ENCODE measurements around the gene EWSR1. TPM values are rescaled to one million over a fixed set of nuclear protein-coding genes. Genes with fewer than 3 reads are reported as not detected.

Gene EWSR1
- polyA plus RNA-seq, 1 donor = 276 TPM

GRCh38 chr22:29319072-29319471, 51.0 kb downstream of the EWSR1 start:
- peaks cover 7% of the 10 kb centered on the region for H3K4me1 ChIP-seq (ENCODE audit: control insufficient read depth, insufficient read depth, low read length)
- no peak overlapping the region for H3K4me3 ChIP-seq (ENCODE audit: low read length)
- peaks cover 4% of the 10 kb centered on the region for H3K9me3 ChIP-seq (ENCODE audit: control insufficient read depth, low read depth, low read length)
- DNase-seq = no peak
- no peak overlapping the region for H3K27ac ChIP-seq (ENCODE audit: low read length)
- no peaks in the 10 kb centered on the region for H3K36me3 ChIP-seq (ENCODE audit: control insufficient read depth, insufficient read depth, low read length)
- peaks cover 29% of the 10 kb centered on the region for H3K27me3 ChIP-seq (ENCODE audit: control insufficient read depth, insufficient read depth, low read length)
- no CpG with 5 or more reads among the region's 2 CpGs for WGBS (ENCODE audit: insufficient coverage, low lambda C conversion rate)

- H3K27me3 ChIP-seq (ENCODE audit: control insufficient read depth, insufficient read depth, low read length) = peaks cover 19% of the 10 kb centered on the region
- WGBS (ENCODE audit: insufficient coverage, low lambda C conversion rate) = 57% methylated on average over 1 of the region's 1 CpG
- H3K9me3 ChIP-seq (ENCODE audit: control insufficient read depth, low read depth, low read length) = peaks cover 4% of the 10 kb centered on the region
- no peak for DNase-seq
- no peaks in the 10 kb centered on the region for H3K4me1 ChIP-seq (ENCODE audit: control insufficient read depth, insufficient read depth, low read length)
- no peak overlapping the region for H3K4me3 ChIP-seq (ENCODE audit: low read length)
- no peaks in the 10 kb centered on the region for H3K36me3 ChIP-seq (ENCODE audit: control insufficient read depth, insufficient read depth, low read length)
- H3K27ac ChIP-seq (ENCODE audit: low read length) = no peak overlapping the region
Observed at GRCh38 chr22:29320546-29320945, 52.5 kb downstream of the EWSR1 start.

GRCh38 chr22:29323641-29324040, 55.6 kb downstream of the EWSR1 start:
- Histone ChIP-seq H3K4me1 (ENCODE audit: control insufficient read depth, insufficient read depth, low read length) (no peaks in the 10 kb centered on the region), H3K27me3 (ENCODE audit: control insufficient read depth, insufficient read depth, low read length) (no peaks in the 10 kb centered on the region), H3K27ac (ENCODE audit: low read length) (no peak overlapping the region), H3K4me3 (ENCODE audit: low read length) (no peak overlapping the region), H3K36me3 (ENCODE audit: control insufficient read depth, insufficient read depth, low read length) (peaks cover 23% of the 10 kb centered on the region), H3K9me3 (ENCODE audit: control insufficient read depth, low read depth, low read length) (no peaks in the 10 kb centered on the region)
- DNase-seq = no peak

GRCh38 chr22:29325356-29325755, 57.3 kb downstream of the EWSR1 start:
- Histone ChIP-seq H3K4me3 (ENCODE audit: low read length) (no peak overlapping the region), H3K36me3 (ENCODE audit: control insufficient read depth, insufficient read depth, low read length) (peaks cover 38% of the 10 kb centered on the region), H3K27ac (ENCODE audit: low read length) (no peak overlapping the region), H3K9me3 (ENCODE audit: control insufficient read depth, low read depth, low read length) (no peaks in the 10 kb centered on the region), H3K27me3 (ENCODE audit: control insufficient read depth, insufficient read depth, low read length) (no peaks in the 10 kb centered on the region), H3K4me1 (ENCODE audit: control insufficient read depth, insufficient read depth, low read length) (no peaks in the 10 kb centered on the region)
- no CpG with 5 or more reads among the region's 8 CpGs for WGBS (ENCODE audit: insufficient coverage, low lambda C conversion rate)
- no peak for DNase-seq

- Histone ChIP-seq H3K4me1 (ENCODE audit: control insufficient read depth, insufficient read depth, low read length) (no peaks in the 10 kb centered on the region), H3K9me3 (ENCODE audit: control insufficient read depth, low read depth, low read length) (no peaks in the 10 kb centered on the region), H3K27me3 (ENCODE audit: control insufficient read depth, insufficient read depth, low read length) (no peaks in the 10 kb centered on the region), H3K36me3 (ENCODE audit: control insufficient read depth, insufficient read depth, low read length) (peaks cover 43% of the 10 kb centered on the region), H3K27ac (ENCODE audit: low read length) (no peak overlapping the region), H3K4me3 (ENCODE audit: low read length) (no peak overlapping the region)
- no peak for DNase-seq
- no CpG with 5 or more reads among the region's 9 CpGs for WGBS (ENCODE audit: insufficient coverage, low lambda C conversion rate)
Observed at GRCh38 chr22:29325785-29326315, 57.8 kb downstream of the EWSR1 start.

GRCh38 chr22:29326481-29326880, 58.4 kb downstream of the EWSR1 start:
- no CpG with 5 or more reads among the region's 10 CpGs for WGBS (ENCODE audit: insufficient coverage, low lambda C conversion rate)
- no peaks in the 10 kb centered on the region for H3K27me3 ChIP-seq (ENCODE audit: control insufficient read depth, insufficient read depth, low read length)
- H3K4me1 ChIP-seq (ENCODE audit: control insufficient read depth, insufficient read depth, low read length) = no peaks in the 10 kb centered on the region
- no peaks in the 10 kb centered on the region for H3K9me3 ChIP-seq (ENCODE audit: control insufficient read depth, low read depth, low read length)
- H3K4me3 ChIP-seq (ENCODE audit: low read length) = no peak overlapping the region
- peaks cover 49% of the 10 kb centered on the region for H3K36me3 ChIP-seq (ENCODE audit: control insufficient read depth, insufficient read depth, low read length)
- H3K27ac ChIP-seq (ENCODE audit: low read length) = no peak overlapping the region
- DNase-seq = no peak

- whole genome bisulfite sequencing (ENCODE audit: insufficient coverage, low lambda C conversion rate) = no CpG with 5 or more reads among the region's 15 CpGs
- Histone ChIP-seq H3K4me3 (ENCODE audit: low read length) (no peak overlapping the region), H3K36me3 (ENCODE audit: control insufficient read depth, insufficient read depth, low read length) (peaks cover 55% of the 10 kb centered on the region), H3K9me3 (ENCODE audit: control insufficient read depth, low read depth, low read length) (no peaks in the 10 kb centered on the region), H3K27me3 (ENCODE audit: control insufficient read depth, insufficient read depth, low read length) (no peaks in the 10 kb centered on the region), H3K4me1 (ENCODE audit: control insufficient read depth, insufficient read depth, low read length) (no peaks in the 10 kb centered on the region), H3K27ac (ENCODE audit: low read length) (no peak overlapping the region)
- DNase-seq = no peak
Observed at GRCh38 chr22:29327089-29327764, 59.2 kb downstream of the EWSR1 start.

GRCh38 chr22:29328055-29328454, 60.0 kb downstream of the EWSR1 start:
- no peak for DNase-seq
- Histone ChIP-seq H3K36me3 (ENCODE audit: control insufficient read depth, insufficient read depth, low read length) (peaks cover 63% of the 10 kb centered on the region), H3K27ac (ENCODE audit: low read length) (no peak overlapping the region), H3K4me1 (ENCODE audit: control insufficient read depth, insufficient read depth, low read length) (no peaks in the 10 kb centered on the region), H3K4me3 (ENCODE audit: low read length) (no peak overlapping the region), H3K9me3 (ENCODE audit: control insufficient read depth, low read depth, low read length) (no peaks in the 10 kb centered on the region), H3K27me3 (ENCODE audit: control insufficient read depth, insufficient read depth, low read length) (no peaks in the 10 kb centered on the region)
- WGBS (ENCODE audit: insufficient coverage, low lambda C conversion rate) = no CpG with 5 or more reads among the region's 5 CpGs

GRCh38 chr22:29328566-29329500, 60.8 kb downstream of the EWSR1 start:
- peaks cover 69% of the 10 kb centered on the region for H3K36me3 ChIP-seq (ENCODE audit: control insufficient read depth, insufficient read depth, low read length)
- no peak overlapping the region for H3K27ac ChIP-seq (ENCODE audit: low read length)
- H3K4me1 ChIP-seq (ENCODE audit: control insufficient read depth, insufficient read depth, low read length) = no peaks in the 10 kb centered on the region
- no peaks in the 10 kb centered on the region for H3K27me3 ChIP-seq (ENCODE audit: control insufficient read depth, insufficient read depth, low read length)
- no peak for DNase-seq
- no peaks in the 10 kb centered on the region for H3K9me3 ChIP-seq (ENCODE audit: control insufficient read depth, low read depth, low read length)
- WGBS (ENCODE audit: insufficient coverage, low lambda C conversion rate) = no CpG with 5 or more reads among the region's 34 CpGs
- H3K4me3 ChIP-seq (ENCODE audit: low read length) = no peak overlapping the region

GRCh38 chr22:29329581-29329980, 61.5 kb downstream of the EWSR1 start:
- H3K4me1 ChIP-seq (ENCODE audit: control insufficient read depth, insufficient read depth, low read length) = no peaks in the 10 kb centered on the region
- no peaks in the 10 kb centered on the region for H3K27me3 ChIP-seq (ENCODE audit: control insufficient read depth, insufficient read depth, low read length)
- no CpG with 5 or more reads among the region's 11 CpGs for WGBS (ENCODE audit: insufficient coverage, low lambda C conversion rate)
- H3K36me3 ChIP-seq (ENCODE audit: control insufficient read depth, insufficient read depth, low read length) = peaks cover 76% of the 10 kb centered on the region
- H3K27ac ChIP-seq (ENCODE audit: low read length) = no peak overlapping the region
- H3K9me3 ChIP-seq (ENCODE audit: control insufficient read depth, low read depth, low read length) = no peaks in the 10 kb centered on the region
- no peak overlapping the region for H3K4me3 ChIP-seq (ENCODE audit: low read length)
- DNase-seq = no peak
